GM18868 (cell line): ENCODE results near the gene CAMK2A.

Source experiments
- ATAC-seq: cut with Tn5 transposase; IDR thresholded peaks from one replicate; pipeline ENCODE4 v1.9.1; 2021; ENCODE audit warnings: mild to moderate bottlenecking, moderate library complexity; ENCODE audit not compliant: unreplicated experiment

The CAMK2A gene

GRCh38 chr5:150175076-150175475 is 114.5 kb downstream of the CAMK2A start:
- ATAC-seq, result no peak

GRCh38 chr5:150174285-150174684 is 115.3 kb downstream of the CAMK2A start:
- no peak for ATAC-seq

DNA sequence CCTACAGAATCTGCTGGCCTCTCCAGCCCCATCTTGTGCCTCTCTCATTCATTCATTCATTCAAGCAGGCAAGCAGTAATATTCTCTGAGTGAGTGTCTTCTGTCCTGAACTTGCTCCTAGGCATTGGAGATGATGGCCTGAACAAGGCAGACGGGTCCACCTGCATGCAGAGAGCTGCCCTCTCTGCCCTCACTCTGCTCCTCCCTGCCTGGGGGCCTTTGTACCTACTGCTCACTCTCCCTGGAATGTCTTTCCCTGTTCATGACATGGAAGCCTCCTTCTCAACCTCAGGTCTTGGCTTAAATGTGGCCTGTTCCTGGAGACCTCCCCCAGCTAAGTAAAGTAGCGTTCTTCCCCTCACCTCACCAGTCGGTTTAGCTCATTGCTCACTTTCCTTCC is 116.4 kb downstream of the CAMK2A start:
- ATAC-seq, result no peak

DNA sequence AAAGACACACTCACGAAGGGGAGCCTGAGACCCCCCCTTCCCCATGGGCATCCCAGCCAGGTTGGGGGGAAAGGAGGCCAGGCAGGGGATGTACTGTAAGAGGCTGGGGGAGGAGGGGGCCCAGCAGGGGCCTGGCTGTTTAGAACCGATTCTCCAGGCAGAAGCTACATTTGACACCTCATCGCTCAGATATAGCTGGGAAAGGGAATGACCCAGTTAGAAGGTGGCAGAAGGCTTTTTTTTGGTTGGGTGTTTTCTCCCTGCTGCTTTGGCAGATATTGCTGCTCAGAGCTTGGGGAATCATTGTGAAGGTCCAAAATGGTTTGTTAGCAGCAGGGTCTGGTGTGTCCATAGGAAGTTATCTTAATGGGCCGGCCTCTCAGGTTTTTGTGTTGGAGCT is 117.0 kb downstream of the CAMK2A start:
- ATAC-seq, result no peak

DNA sequence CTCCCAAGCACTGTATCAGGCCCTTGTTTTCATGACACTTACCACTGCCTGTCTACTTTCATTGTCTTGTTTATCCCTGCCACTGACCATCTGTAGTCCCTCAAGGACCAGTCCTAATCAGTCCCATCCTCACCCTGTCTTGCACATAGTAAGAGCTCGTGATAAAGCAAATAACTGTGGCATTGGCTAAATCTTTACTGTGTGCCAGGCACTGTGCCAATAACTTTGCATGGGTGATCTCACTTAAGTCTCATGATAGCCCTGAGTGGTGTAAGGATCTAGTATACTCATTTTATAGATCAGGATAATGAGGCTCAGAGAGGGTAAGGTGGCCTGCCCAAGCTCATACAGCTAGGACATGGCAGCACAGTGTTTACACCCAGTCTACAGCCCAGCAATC is 117.4 kb downstream of the CAMK2A start:
- no peak for ATAC-seq
